Tibial nerve (tissue), 4 donors: ENCODE data around the gene TCIRG1.

ENCODE experiments used
- CTCF ChIP-seq, 5 experiments: fragments of 200-600 bp in 3 of 5; fragments of 450-650 bp in 2 of 5; sonication (generic) in 3 of 5; IDR thresholded peaks; one replicate each; pipeline ENCODE4 v1.5.1; 2016 to 2019; ENCODE audit warnings: antibody characterized with exemption in 5 of 5, mild to moderate bottlenecking in 3 of 5, moderate library complexity in 2 of 5
- EP300 ChIP-seq, 2 donors: sonication (generic); formaldehyde crosslinking; IDR thresholded peaks; one replicate each; pipeline ENCODE4 v1.6.1; 2017; ENCODE audit warnings: antibody characterized with exemption in 2 of 2, mild to moderate bottlenecking in 1 of 2

- TF ChIP-seq CTCF (IDR thresholded peaks at IDR 0.05) (no peak), EP300 (IDR thresholded peaks at IDR 0.05) (no peak)
Observed at GRCh38 chr11:67996622-67997474, 42.0 kb upstream of the TCIRG1 start.
